Uterus (tissue), 4 donors: ENCODE data around the gene JPH2. TPM values are rescaled to one million over a fixed set of nuclear protein-coding genes. Genes with fewer than 3 reads are reported as not detected.
"Not testable (repeated sequence)": the region's sequence is repeated elsewhere in the genome, so short reads cannot be mapped to it uniquely, and the experiment has no call there.

ENCODE experiments used
- DNase-seq, 2 donors: peaks; one replicate each; pipeline ENCODE4 v3.0.0-alpha.2; 2019 to 2020
- H3K27ac ChIP-seq, 2 donors: fragments of 200-600 bp; sonication (generic); 1 replicate in 1 of 2; 2 replicates in 1 of 2; pipeline ENCODE4 v1.5.1; 2016 to 2018
- H3K27me3 ChIP-seq, 2 donors: fragments of 200-600 bp; sonication (generic); one replicate each; pipeline ENCODE4 v1.5.1; 2018 to 2019; ENCODE audit warnings: control low read depth in 1 of 2
- H3K36me3 ChIP-seq, 2 donors: fragments of 200-600 bp; sonication (generic); one replicate each; pipeline ENCODE4 v1.5.1; 2019; ENCODE audit warnings: control low read depth in 1 of 2
- H3K4me1 ChIP-seq, 2 donors: fragments of 200-600 bp; sonication (generic); one replicate each; pipeline ENCODE4 v1.5.1; 2018 to 2019; ENCODE audit warnings: control low read depth in 1 of 2
- H3K4me3 ChIP-seq, 2 donors: fragments of 200-600 bp; sonication (generic); 1 replicate in 1 of 2; 2 replicates in 1 of 2; pipeline ENCODE4 v1.5.1; 2018 to 2019; ENCODE audit warnings: mild to moderate bottlenecking in 1 of 2
- H3K9me3 ChIP-seq, 2 donors: fragments of 200-600 bp; sonication (generic); one replicate each; pipeline ENCODE4 v1.5.1; 2019; ENCODE audit warnings: control low read depth in 1 of 2
- POLR2A ChIP-seq, 2 donors: fragments of 450-650 bp; IDR thresholded peaks; one replicate each; pipeline ENCODE4 v1.6.1; 2016; ENCODE audit warnings: antibody characterized with exemption in 2 of 2, mild to moderate bottlenecking in 1 of 2, moderate library complexity in 1 of 2
- intact Hi-C: fragments of 100-400 bp; cut with DNase I; formaldehyde crosslinking; loops from one replicate; pipeline ENCODE4 v1.15.1; 2023; ENCODE audit warnings: low total_unique reads
- total RNA-seq, 4 donors: library from RNA; depleted of rRNA in 3 of 4; stranded (reverse); fragments of >200 nt in 3 of 4; gene quantifications; one replicate each; pipeline versions ENCODE4 v1.1.0 to v1.2.4, GENCODE V29; 2014 to 2023
- TF ChIP-seq, protein P1 (sequence below), 4 experiments: fragments of 200-600 bp in 2 of 4; fragments of 450-650 bp in 2 of 4; sonication (generic) in 2 of 4; IDR thresholded peaks; one replicate each; pipeline ENCODE4 v1.5.1; 2016 to 2019; ENCODE audit warnings: antibody characterized with exemption in 4 of 4, mild to moderate bottlenecking in 2 of 4, moderate library complexity in 1 of 4
- donor health status: DM: yes; HTN: yes; CAD: no.

The JPH2 gene
- total RNA-seq, result 100 to 1,000 TPM in 1 of 4 donors, 10 to 100 TPM in 3; 17.6 to 133 (median 61.2) TPM

DNA sequence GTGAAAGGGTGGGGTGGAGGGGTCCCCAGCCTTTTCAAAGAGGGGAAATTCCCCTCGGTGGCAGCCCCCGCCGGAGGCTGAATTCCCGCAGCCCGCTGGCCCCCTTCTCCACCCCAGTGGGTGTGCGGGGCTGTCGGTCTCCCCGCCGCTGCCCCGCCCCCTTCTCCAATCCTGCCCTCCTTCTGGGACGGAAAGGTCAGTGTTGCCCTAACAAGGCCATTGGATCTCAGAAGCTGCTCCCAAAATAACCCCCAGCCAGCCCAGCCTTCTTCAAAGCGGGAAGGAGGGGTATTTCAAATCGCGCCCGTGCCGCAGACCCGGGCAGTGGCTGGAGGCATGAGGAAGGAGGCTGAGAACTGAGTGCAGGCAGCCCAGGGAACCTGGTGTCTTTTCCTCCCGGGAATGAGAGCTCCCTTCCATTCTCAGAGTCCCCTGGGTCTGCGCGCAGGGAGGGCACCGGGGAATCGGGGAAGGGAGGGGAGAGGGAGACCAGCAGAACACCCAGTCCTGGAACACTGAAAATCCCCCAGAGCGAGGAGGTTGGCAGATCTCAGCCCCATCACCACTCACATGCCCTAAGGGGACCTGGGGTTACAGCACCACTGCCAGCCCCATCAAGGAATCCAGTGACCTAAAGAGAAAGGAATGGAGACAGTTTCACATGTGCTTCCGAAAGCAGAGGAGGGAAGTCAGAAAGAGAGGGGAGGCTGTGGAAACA, at the start of gene JPH2:
Gene JPH2, minus strand, starts transcription at position 135 of the 718 bp plus-strand sequence. CDS start 483 bp downstream, outside the sequence.
- DNase-seq, result peak; percentile 79 to 87
- H3K27ac ChIP-seq, result peak within 1 kb of the TSS; percentile 90 to 91
- H3K27me3 ChIP-seq, result no peaks in the 10 kb centered on the region
- H3K4me3 ChIP-seq, result peak within 1 kb of the TSS; percentile 55 to 59
- intact Hi-C loops, result no loop called here
- H3K9me3 ChIP-seq, result no peaks in the 10 kb centered on the region
- peaks cover 0 to 13% of the 10 kb centered on the region in 2 donors for H3K4me1 ChIP-seq
- no peaks in the 10 kb centered on the region for H3K36me3 ChIP-seq
- peak; percentile 56 to 62 for TF ChIP-seq POLR2A (IDR thresholded peaks at IDR 0.05)
- TF ChIP-seq, protein P1, sequence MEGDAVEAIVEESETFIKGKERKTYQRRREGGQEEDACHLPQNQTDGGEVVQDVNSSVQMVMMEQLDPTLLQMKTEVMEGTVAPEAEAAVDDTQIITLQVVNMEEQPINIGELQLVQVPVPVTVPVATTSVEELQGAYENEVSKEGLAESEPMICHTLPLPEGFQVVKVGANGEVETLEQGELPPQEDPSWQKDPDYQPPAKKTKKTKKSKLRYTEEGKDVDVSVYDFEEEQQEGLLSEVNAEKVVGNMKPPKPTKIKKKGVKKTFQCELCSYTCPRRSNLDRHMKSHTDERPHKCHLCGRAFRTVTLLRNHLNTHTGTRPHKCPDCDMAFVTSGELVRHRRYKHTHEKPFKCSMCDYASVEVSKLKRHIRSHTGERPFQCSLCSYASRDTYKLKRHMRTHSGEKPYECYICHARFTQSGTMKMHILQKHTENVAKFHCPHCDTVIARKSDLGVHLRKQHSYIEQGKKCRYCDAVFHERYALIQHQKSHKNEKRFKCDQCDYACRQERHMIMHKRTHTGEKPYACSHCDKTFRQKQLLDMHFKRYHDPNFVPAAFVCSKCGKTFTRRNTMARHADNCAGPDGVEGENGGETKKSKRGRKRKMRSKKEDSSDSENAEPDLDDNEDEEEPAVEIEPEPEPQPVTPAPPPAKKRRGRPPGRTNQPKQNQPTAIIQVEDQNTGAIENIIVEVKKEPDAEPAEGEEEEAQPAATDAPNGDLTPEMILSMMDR (IDR thresholded peaks at IDR 0.05), result no peak

DNA sequence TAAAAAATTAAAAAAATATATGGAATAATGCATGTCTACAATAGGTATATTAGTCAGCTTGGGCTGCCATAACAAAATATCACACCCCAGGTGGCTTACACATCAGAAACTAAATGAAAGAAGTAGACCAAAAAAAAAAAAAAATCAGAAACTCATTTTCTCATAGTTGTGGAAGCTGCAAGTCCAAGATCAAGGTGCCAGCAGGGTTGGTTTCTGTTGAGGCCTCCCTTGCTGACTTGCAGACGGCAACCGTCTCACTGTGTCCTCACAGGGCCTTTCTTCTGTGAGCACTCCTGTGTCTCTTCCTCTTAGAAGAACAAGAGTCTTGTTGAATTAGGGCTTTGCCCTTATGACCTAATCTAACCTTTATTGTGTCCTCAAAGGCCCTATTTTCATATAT, 48.7 kb upstream of the JPH2 start:
- H3K4me1 ChIP-seq, result no peaks in the 10 kb centered on the region
- no peaks in the 10 kb centered on the region for H3K36me3 ChIP-seq
- no peaks in the 10 kb centered on the region for H3K27me3 ChIP-seq
- no peak for DNase-seq
- H3K4me3 ChIP-seq, result no peak overlapping the region
- H3K27ac ChIP-seq, result no peak overlapping the region
- no peak for TF ChIP-seq POLR2A (IDR thresholded peaks at IDR 0.05)
- TF ChIP-seq, protein P1 (IDR thresholded peaks at IDR 0.05), result no peak
- no peaks in the 10 kb centered on the region for H3K9me3 ChIP-seq
- intact Hi-C loops, result no loop called here

DNA sequence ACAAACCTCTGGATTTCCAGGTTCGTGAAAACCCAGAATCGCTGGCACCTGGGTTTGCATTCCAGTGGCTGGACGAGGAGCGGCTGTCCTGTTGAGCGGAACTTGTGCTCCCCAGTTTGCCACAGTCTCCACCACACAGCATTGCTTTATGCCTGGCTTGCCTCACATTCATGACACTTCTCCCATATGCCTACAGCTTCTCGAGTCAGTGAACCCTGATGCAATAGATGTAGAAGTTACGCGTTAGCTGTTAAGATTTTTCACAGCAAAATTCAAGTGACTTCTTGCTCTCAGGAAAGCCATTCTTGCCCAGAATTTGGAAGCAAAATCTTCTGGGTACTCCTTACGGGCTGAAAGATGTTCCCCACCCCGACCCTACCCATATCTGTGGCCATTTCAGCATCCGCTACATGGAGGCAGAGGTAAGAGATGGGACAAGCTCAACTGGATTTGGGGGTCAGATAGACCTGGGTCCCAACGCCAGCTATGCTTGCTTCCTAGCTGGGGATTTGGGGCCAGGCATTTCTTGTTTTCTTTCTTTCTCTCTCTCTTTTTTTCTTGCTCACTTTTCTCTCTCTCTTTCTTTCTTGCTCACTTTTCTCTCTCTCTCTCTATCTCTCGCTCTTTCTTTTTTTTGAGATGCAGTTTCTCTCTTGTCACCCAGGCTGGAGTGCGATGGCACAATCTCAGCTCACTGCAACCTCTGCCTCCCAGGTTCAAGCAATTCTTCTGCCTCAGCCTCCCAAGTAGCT, 47.8 kb upstream of the JPH2 start:
- Histone ChIP-seq H3K27ac (no peak overlapping the region), H3K4me3 (no peak overlapping the region), H3K9me3 (no peaks in the 10 kb centered on the region), H3K27me3 (no peaks in the 10 kb centered on the region), H3K4me1 (no peaks in the 10 kb centered on the region), H3K36me3 (no peaks in the 10 kb centered on the region)
- TF ChIP-seq POLR2A (IDR thresholded peaks at IDR 0.05), result no peak
- TF ChIP-seq, protein P1 (IDR thresholded peaks at IDR 0.05), result no peak
- DNase-seq, result no peak
- intact Hi-C loops, result no loop called here

DNA sequence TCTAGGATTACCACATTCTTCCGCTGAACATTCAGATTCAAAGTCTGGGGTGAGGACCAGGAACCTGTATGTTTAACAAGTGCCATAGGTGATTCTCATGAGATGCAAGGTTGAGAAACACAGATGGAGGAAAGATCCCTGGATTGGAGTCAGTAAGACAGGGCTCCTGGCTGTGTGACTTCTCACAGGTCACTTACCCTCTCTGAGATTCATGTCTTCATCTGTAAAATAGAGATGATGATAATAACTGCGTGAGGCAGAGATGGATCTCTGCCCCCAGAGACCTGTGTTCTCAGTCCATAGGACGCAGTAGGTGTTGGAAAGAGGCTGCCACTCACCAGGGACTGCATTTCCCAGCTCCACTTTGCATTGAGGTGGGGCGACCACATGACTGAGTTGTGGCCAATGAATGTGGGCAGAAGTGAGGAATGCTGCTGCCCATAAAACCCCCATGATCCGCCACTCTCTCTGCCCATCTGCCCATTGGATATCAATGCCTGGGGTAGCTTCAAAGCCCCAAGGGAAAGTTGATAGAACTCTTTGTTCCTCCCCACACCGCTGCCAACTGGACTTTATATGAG, 46.5 kb upstream of the JPH2 start:
- H3K27me3 ChIP-seq, result no peaks in the 10 kb centered on the region
- H3K36me3 ChIP-seq, result no peaks in the 10 kb centered on the region
- intact Hi-C loops, result no loop called here
- TF ChIP-seq, protein P1 (IDR thresholded peaks at IDR 0.05), result no peak
- no peak for TF ChIP-seq POLR2A (IDR thresholded peaks at IDR 0.05)
- no peak overlapping the region for H3K27ac ChIP-seq
- no peaks in the 10 kb centered on the region for H3K4me1 ChIP-seq
- H3K9me3 ChIP-seq, result no peaks in the 10 kb centered on the region
- H3K4me3 ChIP-seq, result no peak overlapping the region
- no peak for DNase-seq

DNA sequence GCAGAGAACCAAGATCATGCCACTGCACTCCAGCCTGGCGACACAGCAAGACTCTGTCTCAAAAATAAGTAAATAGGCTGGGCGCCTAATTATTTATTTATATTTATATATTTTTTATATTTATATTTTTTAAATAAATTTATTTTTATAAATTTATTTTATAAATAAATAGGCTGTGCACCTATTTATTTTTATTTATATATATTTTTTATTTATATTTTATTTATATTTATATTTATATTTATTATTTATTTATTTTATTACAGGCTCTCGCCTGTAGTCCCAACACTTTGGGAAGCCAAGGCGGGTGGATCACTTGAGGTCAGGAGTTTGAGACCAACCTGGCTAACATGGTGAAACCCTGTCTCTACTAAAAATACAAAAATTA, 45.5 kb upstream of the JPH2 start:
- H3K27ac ChIP-seq, H3K4me1 ChIP-seq, DNase-seq, H3K4me3 ChIP-seq, H3K9me3 ChIP-seq, H3K36me3 ChIP-seq, H3K27me3 ChIP-seq, intact Hi-C loops: not testable (repeated sequence)
